Activated naive CD8-positive, alpha-beta T cell treated with anti-CD3 and anti-CD28 coated beads, Interleukin-2, amount 10 ng/mL, durations not matched to agents 7 days and 5 days (primary cell): Measurements from ENCODE around the gene ZNF892. TPM values are rescaled to one million over a fixed set of nuclear protein-coding genes. Genes with fewer than 3 reads are reported as not detected.
"Not testable (repeated sequence)": the region's sequence is repeated elsewhere in the genome, so short reads cannot be mapped to it uniquely, and the experiment has no call there.

ENCODE experiments used
- ATAC-seq: fragments of 150-1000 bp; cut with Tn5 transposase; one replicate; pipeline ENCODE4 v1.10.0; 2021; ENCODE audit warnings: low read depth, moderate library complexity
- POLR2A ChIA-PET: fragments of 350-600 bp; sonication (Branson Sonifier 250); formaldehyde crosslinking; loops from one replicate; lab custom pipeline; 2021; ENCODE audit warnings: antibody characterized with exemption; lab: Charles Lee
- DNase-seq: peaks from one replicate; pipeline ENCODE4 v3.0.0; 2021
- H3K27ac Mint-ChIP-seq: one replicate; pipeline ENCODE4 v1.8.0; 2022; ENCODE audit warnings: mild to moderate bottlenecking, mixed read lengths
- H3K27me3 Mint-ChIP-seq: one replicate; pipeline ENCODE4 v1.8.0; 2022; ENCODE audit warnings: mild to moderate bottlenecking, moderate library complexity, mixed read lengths
- H3K36me3 Mint-ChIP-seq: one replicate; pipeline ENCODE4 v1.8.0; 2021; ENCODE audit warnings: mild to moderate bottlenecking, mixed read lengths
- H3K4me1 Mint-ChIP-seq: one replicate; pipeline ENCODE4 v1.8.0; 2021; ENCODE audit warnings: mixed read lengths
- H3K4me3 Mint-ChIP-seq: one replicate; pipeline ENCODE4 v1.8.0; 2022; ENCODE audit warnings: mild to moderate bottlenecking, moderate library complexity, mixed read lengths
- H3K9me3 Mint-ChIP-seq: one replicate; pipeline ENCODE4 v1.8.0; 2021; ENCODE audit warnings: mixed read lengths
- total RNA-seq, 2 experiments: library from RNA; stranded (reverse); gene quantifications; one replicate each; pipeline ENCODE4 v1.2.3, GENCODE V29; 2021

Gene ZNF892
- total RNA-seq, 2 experiments from 2014 or later, result 4.4 to 4.8 TPM

DNA sequence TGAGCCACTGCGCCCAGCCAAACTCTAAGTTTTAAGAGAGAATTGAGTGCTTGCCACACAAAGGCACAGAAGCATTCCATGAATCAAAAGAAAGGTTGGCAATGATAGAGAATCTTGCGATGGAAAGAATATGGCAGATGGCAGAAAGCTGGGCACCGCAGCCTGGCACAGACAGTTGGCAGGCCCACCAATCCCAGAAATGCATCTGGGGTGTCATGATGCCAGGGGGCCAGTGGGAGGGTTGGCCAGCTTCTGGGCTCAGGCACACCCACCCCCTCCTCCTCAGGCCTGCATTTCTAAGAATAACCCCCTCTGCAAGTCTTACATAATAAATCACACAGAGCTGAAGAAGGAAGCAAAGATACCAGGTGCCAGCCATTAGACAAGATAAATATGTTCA lies 22.1 kb upstream of the ZNF892 start:
- no peak for ATAC-seq
- H3K27me3 Mint-ChIP-seq, result peaks cover 5% of the 10 kb centered on the region
- no peaks in the 10 kb centered on the region for H3K4me1 Mint-ChIP-seq
- peaks cover 41% of the 10 kb centered on the region for H3K36me3 Mint-ChIP-seq
- no peak overlapping the region for H3K27ac Mint-ChIP-seq
- peaks cover 22% of the 10 kb centered on the region for H3K9me3 Mint-ChIP-seq
- DNase-seq, result no peak
- H3K4me3 Mint-ChIP-seq, result no peak overlapping the region
- POLR2A ChIA-PET, result no interaction called here

DNA sequence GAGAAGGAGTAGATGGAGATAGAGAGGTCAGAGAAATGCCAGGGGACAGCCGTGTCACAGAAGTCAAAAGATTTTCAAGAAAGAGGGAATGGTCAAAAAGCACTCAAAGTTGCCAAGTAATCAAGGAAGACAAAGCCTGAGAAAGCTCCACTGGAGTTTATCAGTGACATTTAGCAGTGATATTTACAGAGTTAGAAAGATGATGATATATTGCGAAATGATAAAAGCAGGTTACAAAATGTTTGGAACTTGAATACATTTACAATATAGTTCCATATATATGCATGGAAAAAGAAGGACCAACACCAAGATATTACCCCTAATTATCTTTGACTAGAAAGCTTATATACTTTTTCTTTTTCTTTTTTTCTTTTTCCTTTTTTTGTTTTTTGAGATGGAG lies 21.3 kb upstream of the ZNF892 start:
- peaks cover 33% of the 10 kb centered on the region for H3K36me3 Mint-ChIP-seq
- H3K4me1 Mint-ChIP-seq, result no peaks in the 10 kb centered on the region
- H3K27me3 Mint-ChIP-seq, result peaks cover 6% of the 10 kb centered on the region
- no peak overlapping the region for H3K4me3 Mint-ChIP-seq
- DNase-seq (no peak), ATAC-seq (no peak)
- peaks cover 17% of the 10 kb centered on the region for H3K9me3 Mint-ChIP-seq
- POLR2A ChIA-PET, result no interaction called here
- no peak overlapping the region for H3K27ac Mint-ChIP-seq

DNA sequence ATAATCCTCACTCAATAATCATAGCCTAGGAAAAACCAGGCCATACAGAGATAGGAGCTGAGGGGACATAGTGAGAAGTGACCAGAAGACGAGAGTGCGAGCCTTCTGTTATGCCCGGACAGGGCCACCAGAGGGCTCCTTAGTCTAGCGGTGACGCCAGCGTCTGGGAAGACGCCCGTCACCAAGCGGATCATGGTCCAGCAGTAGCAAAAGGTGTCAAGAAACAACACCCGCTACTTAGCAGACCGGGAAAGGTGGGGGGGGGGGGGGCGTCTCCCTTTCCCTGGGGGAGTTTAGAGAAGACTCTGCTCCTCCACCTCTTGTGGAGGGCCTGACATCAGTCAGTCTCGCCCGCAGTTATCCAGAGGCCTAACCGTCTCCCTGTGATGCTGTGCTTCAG lies 14.4 kb upstream of the ZNF892 start:
- ATAC-seq, H3K27me3 Mint-ChIP-seq, H3K4me1 Mint-ChIP-seq, H3K4me3 Mint-ChIP-seq, H3K36me3 Mint-ChIP-seq, POLR2A ChIA-PET, H3K27ac Mint-ChIP-seq, H3K9me3 Mint-ChIP-seq: not testable (repeated sequence)
- peak; percentile 54 for DNase-seq

DNA sequence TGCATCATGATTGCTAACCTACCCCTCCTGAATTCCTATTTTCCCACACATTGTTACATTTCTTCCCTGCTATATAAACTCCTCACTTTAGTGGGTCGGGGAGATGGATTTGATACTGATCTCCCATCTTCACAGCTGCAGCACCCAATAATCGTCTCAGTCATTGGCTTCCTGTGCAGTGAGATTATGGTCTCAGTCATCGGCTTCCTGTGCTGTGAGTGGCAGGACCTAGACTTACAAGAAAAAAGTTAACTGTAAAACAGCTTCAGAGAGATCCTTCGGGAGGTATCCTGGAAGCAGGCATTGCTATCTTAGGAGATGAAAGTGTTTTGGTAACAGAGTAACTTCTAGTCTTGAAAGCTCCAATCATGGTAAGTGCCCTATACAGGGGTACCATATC lies 3.4 kb upstream of the ZNF892 start:
- Mint-ChIP-seq H3K27ac (no peak overlapping the region), H3K27me3 (no peaks in the 10 kb centered on the region), H3K4me1 (peaks cover 5% of the 10 kb centered on the region), H3K4me3 (no peak overlapping the region), H3K36me3 (peaks cover 7% of the 10 kb centered on the region), H3K9me3 (peaks cover 9% of the 10 kb centered on the region)
- POLR2A ChIA-PET, result no interaction called here
- no peak for DNase-seq
- ATAC-seq, result no peak

DNA sequence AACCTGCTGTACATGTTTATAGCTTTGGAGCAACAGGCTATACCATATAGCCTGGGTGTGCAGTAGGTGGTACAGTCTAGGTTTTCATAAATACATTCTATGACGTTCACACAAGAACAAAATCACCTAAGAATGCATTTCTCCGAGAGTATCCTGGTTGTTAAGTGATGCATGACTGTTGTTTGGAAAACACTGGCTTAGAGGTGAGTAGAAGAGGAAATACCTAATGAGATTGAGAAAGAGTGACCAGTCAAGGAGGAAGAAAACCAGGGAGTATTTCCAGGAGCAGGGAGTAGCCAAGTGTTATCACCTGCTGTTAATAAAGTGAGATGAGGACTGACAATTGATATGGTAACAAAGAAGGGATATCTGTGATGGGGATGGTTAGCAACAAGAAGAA lies 2.9 kb upstream of the ZNF892 start:
- Mint-ChIP-seq H3K27me3 (no peaks in the 10 kb centered on the region), H3K36me3 (peaks cover 11% of the 10 kb centered on the region), H3K4me1 (peaks cover 5% of the 10 kb centered on the region), H3K27ac (no peak overlapping the region), H3K9me3 (peaks cover 14% of the 10 kb centered on the region), H3K4me3 (no peak overlapping the region)
- no peak for ATAC-seq
- POLR2A ChIA-PET, result no interaction called here
- DNase-seq, result no peak

DNA sequence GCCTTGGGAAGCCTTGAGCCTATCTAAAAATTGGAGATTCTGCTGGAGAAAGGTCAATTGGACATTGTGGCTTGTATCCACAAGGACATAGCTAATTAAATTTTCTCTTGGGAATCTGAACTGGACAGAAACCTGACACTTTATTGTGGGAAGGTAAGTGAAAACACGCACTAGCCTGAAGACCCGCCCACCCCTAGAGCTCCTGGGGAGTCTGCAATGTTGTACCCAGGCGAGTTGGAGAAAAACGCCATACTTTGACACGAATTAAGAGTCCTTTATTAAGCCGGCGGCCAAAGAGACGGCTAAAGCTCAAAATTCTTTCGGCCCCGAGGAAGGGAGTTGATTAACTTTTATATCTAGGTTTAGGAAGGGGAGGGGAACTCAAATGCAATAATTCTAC lies 1.2 kb upstream of the ZNF892 start:
- POLR2A ChIA-PET, result no interaction called here

DNA sequence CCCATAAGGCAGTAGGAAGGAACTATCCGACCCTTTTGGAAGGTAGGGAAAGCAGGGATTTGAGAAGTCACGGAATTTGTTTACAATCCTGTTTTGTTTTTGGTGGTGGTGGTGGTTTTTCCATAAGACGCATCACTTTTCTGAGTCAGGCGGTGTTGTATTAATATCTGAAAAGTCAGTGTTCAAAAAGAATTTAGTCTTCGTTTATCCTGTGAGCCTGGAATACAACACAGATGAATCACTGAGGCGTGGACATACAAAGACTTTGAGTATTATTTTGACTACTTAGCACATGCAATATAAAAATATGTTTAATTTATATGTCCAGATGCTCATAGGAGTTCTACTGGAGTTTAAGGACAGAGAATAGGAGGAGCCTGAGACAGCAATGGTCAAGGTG lies 785 bp downstream of the ZNF892 start:
- Mint-ChIP-seq H3K4me3 (peak overlapping the region; percentile 91), H3K9me3 (peaks cover 33% of the 10 kb centered on the region), H3K27ac (no peak overlapping the region), H3K4me1 (peaks cover 5% of the 10 kb centered on the region), H3K36me3 (peaks cover 40% of the 10 kb centered on the region), H3K27me3 (no peaks in the 10 kb centered on the region)
- ATAC-seq, result no peak
- POLR2A ChIA-PET, result no interaction called here
- no peak for DNase-seq

More for the DNA sequence above, 1.2 kb upstream of the ZNF892 start:
- H3K9me3 Mint-ChIP-seq, result peaks cover 24% of the 10 kb centered on the region
- peaks cover 22% of the 10 kb centered on the region for H3K36me3 Mint-ChIP-seq
- H3K4me3 Mint-ChIP-seq, result peak overlapping the region; percentile 91
- no peaks in the 10 kb centered on the region for H3K27me3 Mint-ChIP-seq
- peaks cover 5% of the 10 kb centered on the region for H3K4me1 Mint-ChIP-seq
- no peak for ATAC-seq
- no peak overlapping the region for H3K27ac Mint-ChIP-seq
- no peak for DNase-seq

DNA sequence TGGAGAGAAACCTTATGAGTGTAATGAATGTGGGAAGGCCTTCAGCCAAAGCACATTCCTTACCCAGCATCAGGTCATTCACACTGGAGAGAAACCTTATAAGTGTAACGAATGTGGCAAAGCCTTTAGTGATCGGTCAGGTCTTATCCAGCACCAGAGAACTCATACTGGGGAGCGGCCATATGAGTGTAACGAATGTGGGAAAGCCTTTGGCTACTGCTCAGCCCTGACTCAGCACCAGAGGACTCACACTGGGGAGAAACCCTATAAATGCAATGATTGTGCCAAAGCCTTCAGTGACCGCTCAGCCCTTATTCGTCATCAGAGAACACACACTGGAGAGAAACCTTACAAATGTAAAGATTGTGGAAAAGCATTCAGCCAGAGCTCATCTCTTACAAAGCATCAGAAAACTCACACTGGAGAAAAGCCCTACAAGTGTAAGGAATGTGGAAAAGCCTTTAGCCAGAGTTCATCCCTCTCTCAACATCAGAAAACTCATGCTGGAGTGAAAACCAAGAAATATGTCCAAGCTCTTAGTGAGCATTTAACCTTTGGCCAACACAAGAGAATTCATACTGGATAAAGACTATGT lies 7.8 kb downstream of the ZNF892 start:
- no peak for ATAC-seq
- peaks cover 64% of the 10 kb centered on the region for H3K9me3 Mint-ChIP-seq
- no peak overlapping the region for H3K27ac Mint-ChIP-seq

DNA sequence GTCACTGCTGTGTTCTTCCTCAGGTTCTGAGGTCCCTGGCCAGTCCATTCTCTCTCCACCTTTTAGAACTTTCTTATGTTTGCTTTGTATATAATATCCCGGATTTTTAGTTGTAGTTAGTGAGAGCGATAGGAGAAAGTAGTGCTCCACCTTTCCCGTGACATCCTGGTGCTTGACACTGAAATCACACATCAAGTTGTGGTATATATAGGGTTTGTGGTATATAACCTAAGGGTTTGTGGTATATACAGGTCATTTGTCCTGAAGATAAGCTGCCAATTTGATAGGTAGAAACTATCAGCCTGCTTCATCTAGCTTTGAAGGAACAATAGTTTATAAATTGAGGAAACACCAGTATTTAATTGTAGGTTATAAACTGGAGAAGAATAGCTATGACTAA lies 13.1 kb downstream of the ZNF892 start:
- Mint-ChIP-seq H3K27ac (no peak overlapping the region), H3K4me3 (no peak overlapping the region), H3K27me3 (no peaks in the 10 kb centered on the region), H3K9me3 (peaks cover 48% of the 10 kb centered on the region), H3K4me1 (no peaks in the 10 kb centered on the region), H3K36me3 (peaks cover 41% of the 10 kb centered on the region)
- ATAC-seq, result no peak
- DNase-seq, result no peak
- POLR2A ChIA-PET, result no interaction called here

More for the DNA sequence above, 7.8 kb downstream of the ZNF892 start:
- H3K4me3 Mint-ChIP-seq, result no peak overlapping the region
- no peaks in the 10 kb centered on the region for H3K27me3 Mint-ChIP-seq
- DNase-seq, result no peak
- peaks cover 74% of the 10 kb centered on the region for H3K36me3 Mint-ChIP-seq
- POLR2A ChIA-PET, result interaction anchor here (0.7 kb wide), 1 partner anchor 56 kb away, joined by 3 read pairs; no protein-coding TSS in a partner anchor
- no peaks in the 10 kb centered on the region for H3K4me1 Mint-ChIP-seq

DNA sequence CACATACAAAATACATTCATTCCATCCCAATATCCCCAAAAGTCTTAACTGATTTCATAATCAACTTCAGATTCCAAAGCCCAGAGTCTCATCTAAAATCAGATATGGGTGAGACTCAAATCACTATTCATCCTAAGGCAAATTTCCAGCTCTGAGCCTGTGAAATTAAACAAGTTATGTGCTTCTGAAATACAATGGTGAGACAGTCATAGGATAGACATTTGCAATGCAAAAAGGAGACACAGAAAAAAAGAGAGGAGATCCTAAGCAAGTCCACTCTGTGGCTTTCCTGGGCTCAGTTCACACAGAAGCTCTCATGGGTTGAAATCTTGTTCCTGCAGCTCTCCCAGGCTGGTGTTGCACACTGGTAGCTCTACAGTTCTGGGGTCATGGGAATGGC lies 18.3 kb downstream of the ZNF892 start:
- H3K36me3 Mint-ChIP-seq, result peaks cover 15% of the 10 kb centered on the region
- H3K27ac Mint-ChIP-seq, result no peak overlapping the region
- ATAC-seq (no peak), DNase-seq (no peak)
- no peaks in the 10 kb centered on the region for H3K4me1 Mint-ChIP-seq
- no peak overlapping the region for H3K4me3 Mint-ChIP-seq
- POLR2A ChIA-PET, result no interaction called here
- no peaks in the 10 kb centered on the region for H3K27me3 Mint-ChIP-seq
- peaks cover 25% of the 10 kb centered on the region for H3K9me3 Mint-ChIP-seq

DNA sequence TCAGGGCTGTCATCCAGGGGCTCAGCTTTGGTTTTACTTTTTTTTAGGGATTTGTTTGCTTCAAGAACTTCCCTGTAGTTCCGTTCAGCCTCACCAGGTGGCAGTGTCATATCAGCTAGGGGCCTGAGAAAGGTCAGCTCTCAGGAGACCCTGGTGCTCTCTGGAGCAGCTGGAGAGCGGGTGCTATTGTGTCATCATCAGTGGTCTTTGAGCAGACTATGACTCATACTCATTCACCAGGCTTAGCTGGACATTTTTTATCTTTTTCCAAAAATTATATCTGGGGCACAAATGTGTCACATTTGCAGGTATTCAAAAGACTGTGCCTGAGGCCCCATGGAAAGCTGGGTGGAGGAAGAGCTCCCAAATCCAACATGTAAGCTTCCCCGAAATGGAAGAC lies 24.4 kb downstream of the ZNF892 start:
- Mint-ChIP-seq H3K27me3 (no peaks in the 10 kb centered on the region), H3K4me3 (no peak overlapping the region), H3K4me1 (no peaks in the 10 kb centered on the region), H3K27ac (no peak overlapping the region), H3K9me3 (peaks cover 17% of the 10 kb centered on the region), H3K36me3 (peaks cover 2% of the 10 kb centered on the region)
- POLR2A ChIA-PET, result interaction anchor here (0.8 kb wide), 1 partner anchor 14 kb away, joined by 4 read pairs; no protein-coding TSS in a partner anchor
- ATAC-seq, result no peak
- DNase-seq, result no peak

DNA sequence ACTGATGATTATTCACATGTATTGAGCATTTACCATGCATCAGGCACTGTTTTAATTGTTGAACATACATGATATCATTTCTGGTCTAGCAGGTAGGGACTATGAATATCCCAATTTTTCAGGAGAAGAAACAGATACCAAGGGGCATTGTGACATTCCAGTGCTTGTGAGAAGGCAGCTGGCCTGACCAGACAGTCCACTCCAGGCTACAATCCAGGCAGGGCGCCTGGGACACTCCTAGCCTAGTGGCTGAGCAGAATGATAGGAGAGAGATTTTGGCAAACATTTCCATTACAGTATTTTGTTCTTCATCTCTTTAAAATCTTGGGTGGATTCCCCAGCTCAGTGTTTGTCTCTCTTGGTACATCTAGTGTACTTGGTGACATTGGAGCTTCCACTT lies 24.9 kb downstream of the ZNF892 start:
- no peak overlapping the region for H3K27ac Mint-ChIP-seq
- H3K4me1 Mint-ChIP-seq, result no peaks in the 10 kb centered on the region
- no peak for DNase-seq
- no peak for ATAC-seq
- no peaks in the 10 kb centered on the region for H3K27me3 Mint-ChIP-seq
- no peak overlapping the region for H3K4me3 Mint-ChIP-seq
- peaks cover 2% of the 10 kb centered on the region for H3K36me3 Mint-ChIP-seq
- peaks cover 16% of the 10 kb centered on the region for H3K9me3 Mint-ChIP-seq
- POLR2A ChIA-PET, result interaction anchor here (0.8 kb wide), 1 partner anchor 14 kb away, joined by 4 read pairs; no protein-coding TSS in a partner anchor

DNA sequence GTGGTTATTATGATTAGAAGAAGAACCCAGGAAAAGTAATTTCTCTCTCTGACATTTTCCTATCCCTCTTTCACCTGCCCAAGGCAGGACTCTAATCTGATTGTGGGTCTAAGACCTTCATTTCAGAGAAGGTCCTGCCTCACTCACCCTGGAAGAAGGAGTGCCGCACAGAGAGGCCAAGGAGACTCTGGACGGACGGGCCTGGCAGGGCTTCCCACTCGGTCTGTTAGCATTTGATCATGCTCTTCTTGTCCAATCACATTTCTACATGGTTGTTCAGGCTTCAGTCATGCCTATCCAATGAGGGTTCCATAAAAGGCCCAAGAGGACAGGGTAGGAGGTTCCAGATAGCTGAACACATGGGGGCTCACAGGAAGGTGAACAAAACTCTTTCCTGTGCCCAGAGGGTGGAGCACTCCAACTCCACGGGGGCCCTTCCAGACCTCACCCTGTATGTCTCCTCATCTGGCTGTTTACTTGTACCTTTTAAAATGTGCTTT lies 27.0 kb downstream of the ZNF892 start:
- H3K27me3 Mint-ChIP-seq, result peaks cover 3% of the 10 kb centered on the region
- H3K4me3 Mint-ChIP-seq, result no peak overlapping the region
- ATAC-seq (no peak), DNase-seq (no peak)
- H3K27ac Mint-ChIP-seq, result no peak overlapping the region
- POLR2A ChIA-PET, result no interaction called here
- no peaks in the 10 kb centered on the region for H3K4me1 Mint-ChIP-seq
- peaks cover 18% of the 10 kb centered on the region for H3K9me3 Mint-ChIP-seq
- no peaks in the 10 kb centered on the region for H3K36me3 Mint-ChIP-seq

DNA sequence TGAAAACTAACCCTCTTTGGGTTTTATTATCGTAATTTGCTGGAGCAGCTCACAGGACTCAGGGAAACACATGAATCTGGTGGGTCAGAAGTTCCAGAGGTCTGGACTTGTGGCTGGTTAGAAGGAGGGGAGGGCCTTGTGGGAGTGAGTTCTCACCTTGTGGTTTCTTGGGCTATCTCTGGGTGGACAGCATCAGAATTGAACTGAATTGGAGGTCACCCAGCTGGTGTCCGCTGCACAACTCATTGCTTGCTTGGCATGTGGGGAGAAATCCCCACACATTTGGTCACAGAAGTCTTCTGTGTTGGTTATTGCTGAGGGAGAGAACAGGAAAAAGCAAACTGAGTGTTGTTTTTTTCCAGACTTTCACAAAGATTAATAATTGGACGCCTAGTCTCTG lies 27.5 kb downstream of the ZNF892 start:
- Mint-ChIP-seq H3K36me3 (no peaks in the 10 kb centered on the region), H3K27ac (no peak overlapping the region), H3K4me3 (no peak overlapping the region), H3K27me3 (peaks cover 3% of the 10 kb centered on the region), H3K9me3 (peaks cover 19% of the 10 kb centered on the region), H3K4me1 (no peaks in the 10 kb centered on the region)
- ATAC-seq, result no peak
- POLR2A ChIA-PET, result no interaction called here
- no peak for DNase-seq
